H1 (cell line): ENCODE measurements around the gene S1PR3.

Experiments used
- CHD2 ChIP-seq: IDR thresholded peaks from 2 replicates; pipeline ENCODE4 v1.6.1; 2012; ENCODE audit warnings: low read length, improper control_type of control experiment
- EP300 ChIP-seq, 2 experiments: IDR thresholded peaks; 1 replicate in 1 of 2; 2 replicates in 1 of 2; pipeline ENCODE4 v1.6.1; 2011 to 2012; ENCODE audit warnings: low read depth in 2 of 2, low read length in 2 of 2, mild to moderate bottlenecking in 2 of 2, borderline replicate concordance in 1 of 2, inconsistent platforms in 1 of 2, moderate library complexity in 1 of 2
- SP4 ChIP-seq: IDR thresholded peaks from 2 replicates; pipeline ENCODE4 v1.6.1; 2012; ENCODE audit warnings: low read length, inconsistent platforms
- TBP ChIP-seq: IDR thresholded peaks from 2 replicates; pipeline ENCODE4 v1.6.1; 2011; ENCODE audit warnings: low read depth, low read length, improper control_type of control experiment
- YY1 ChIP-seq: IDR thresholded peaks from 2 replicates; pipeline ENCODE4 v1.6.1; 2011; ENCODE audit warnings: low read depth, mild to moderate bottlenecking, low read length
- TF ChIP-seq, protein P1 (sequence below), 3 experiments: IDR thresholded peaks; 1 replicate in 2 of 3; 2 replicates in 1 of 3; pipeline versions ENCODE4 v1.5.1 to v1.6.1; 2011; ENCODE audit warnings: low read length in 3 of 3, mild to moderate bottlenecking in 3 of 3, inconsistent platforms in 2 of 3, low read depth in 1 of 3, moderate library complexity in 1 of 3; ENCODE audit not compliant: insufficient read depth in 1 of 3; ENCODE audit errors: control extremely low read depth in 1 of 3
- TF ChIP-seq, protein P2 (sequence below): IDR thresholded peaks from 2 replicates; pipeline ENCODE4 v1.6.1; 2012; ENCODE audit warnings: low read length, inconsistent platforms

DNA sequence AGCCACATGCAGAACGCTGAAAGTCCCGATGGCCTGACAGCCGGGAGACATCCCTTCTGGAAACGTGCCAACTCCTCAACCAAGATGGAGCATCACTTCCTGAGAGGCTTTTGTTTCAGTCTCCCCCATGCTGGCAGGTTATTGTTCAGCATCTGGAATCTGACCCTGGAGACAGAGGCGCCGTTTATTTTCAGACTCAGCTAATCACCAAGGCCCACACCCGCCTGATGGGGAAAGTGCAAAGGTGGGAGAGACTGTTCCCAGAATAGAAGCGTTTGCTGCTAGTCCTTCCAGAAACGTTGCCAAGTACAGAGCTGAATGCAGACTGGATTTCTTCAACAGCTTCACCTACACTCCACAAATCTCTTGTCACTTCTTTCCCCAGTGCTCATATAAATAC lies 41.8 kb upstream of the S1PR3 start:
- no peak for TF ChIP-seq CHD2
- TF ChIP-seq, protein P1, sequence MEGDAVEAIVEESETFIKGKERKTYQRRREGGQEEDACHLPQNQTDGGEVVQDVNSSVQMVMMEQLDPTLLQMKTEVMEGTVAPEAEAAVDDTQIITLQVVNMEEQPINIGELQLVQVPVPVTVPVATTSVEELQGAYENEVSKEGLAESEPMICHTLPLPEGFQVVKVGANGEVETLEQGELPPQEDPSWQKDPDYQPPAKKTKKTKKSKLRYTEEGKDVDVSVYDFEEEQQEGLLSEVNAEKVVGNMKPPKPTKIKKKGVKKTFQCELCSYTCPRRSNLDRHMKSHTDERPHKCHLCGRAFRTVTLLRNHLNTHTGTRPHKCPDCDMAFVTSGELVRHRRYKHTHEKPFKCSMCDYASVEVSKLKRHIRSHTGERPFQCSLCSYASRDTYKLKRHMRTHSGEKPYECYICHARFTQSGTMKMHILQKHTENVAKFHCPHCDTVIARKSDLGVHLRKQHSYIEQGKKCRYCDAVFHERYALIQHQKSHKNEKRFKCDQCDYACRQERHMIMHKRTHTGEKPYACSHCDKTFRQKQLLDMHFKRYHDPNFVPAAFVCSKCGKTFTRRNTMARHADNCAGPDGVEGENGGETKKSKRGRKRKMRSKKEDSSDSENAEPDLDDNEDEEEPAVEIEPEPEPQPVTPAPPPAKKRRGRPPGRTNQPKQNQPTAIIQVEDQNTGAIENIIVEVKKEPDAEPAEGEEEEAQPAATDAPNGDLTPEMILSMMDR (IDR thresholded peaks at IDR 0.05; ENCODE audit: control extremely low read depth in 1 of 3, insufficient read depth in 1 of 3, low read depth in 1 of 3, low read length in 3 of 3), result no peak
- TF ChIP-seq EP300 (IDR thresholded peaks at IDR 0.05; ENCODE audit: borderline replicate concordance in 1 of 2, low read depth in 2 of 2, low read length in 2 of 2), result no peak
- TF ChIP-seq YY1, result no peak
- TF ChIP-seq SP4, result no peak
- TF ChIP-seq, protein P2, sequence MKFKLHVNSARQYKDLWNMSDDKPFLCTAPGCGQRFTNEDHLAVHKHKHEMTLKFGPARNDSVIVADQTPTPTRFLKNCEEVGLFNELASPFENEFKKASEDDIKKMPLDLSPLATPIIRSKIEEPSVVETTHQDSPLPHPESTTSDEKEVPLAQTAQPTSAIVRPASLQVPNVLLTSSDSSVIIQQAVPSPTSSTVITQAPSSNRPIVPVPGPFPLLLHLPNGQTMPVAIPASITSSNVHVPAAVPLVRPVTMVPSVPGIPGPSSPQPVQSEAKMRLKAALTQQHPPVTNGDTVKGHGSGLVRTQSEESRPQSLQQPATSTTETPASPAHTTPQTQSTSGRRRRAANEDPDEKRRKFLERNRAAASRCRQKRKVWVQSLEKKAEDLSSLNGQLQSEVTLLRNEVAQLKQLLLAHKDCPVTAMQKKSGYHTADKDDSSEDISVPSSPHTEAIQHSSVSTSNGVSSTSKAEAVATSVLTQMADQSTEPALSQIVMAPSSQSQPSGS, result no peak
- no peak for TF ChIP-seq TBP
